ENCODE data around the gene ST6GALNAC4.

DNA sequence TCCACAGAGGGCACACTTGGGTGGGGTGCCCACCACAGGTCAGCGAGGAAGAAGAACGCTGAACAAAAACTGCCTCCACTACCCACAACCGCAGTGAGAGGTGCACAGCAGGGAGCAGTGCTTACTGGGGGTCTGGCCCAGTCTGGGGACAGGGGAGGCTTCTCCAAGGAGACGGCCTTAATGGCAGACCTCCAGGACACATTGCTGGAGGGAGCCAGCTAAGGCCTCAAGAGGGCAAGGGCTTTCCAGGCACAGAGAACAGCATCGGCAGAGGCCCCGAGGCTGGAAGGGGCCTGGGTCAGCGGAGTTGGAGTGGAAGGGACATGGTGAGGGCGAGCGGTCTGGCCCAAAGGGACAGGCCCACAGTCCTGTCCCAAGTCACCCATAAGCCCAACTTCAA is 29.1 kb upstream of the ST6GALNAC4 start:
- no peak for TF ChIP-seq POLR2A (IDR thresholded peaks at IDR 0.05; ENCODE audit: low read depth, low read length)
- TF ChIP-seq POLR2AphosphoS5 (IDR thresholded peaks at IDR 0.05; ENCODE audit: low read depth, low read length) = no peak
